Bronchial epithelial cell (primary cell): Measurements from ENCODE around the gene DYNC2LI1. TPM values are rescaled to one million over a fixed set of nuclear protein-coding genes. Genes with fewer than 3 reads are reported as not detected.

Source experiments
- DNase-seq: peaks from one replicate; pipeline ENCODE4 v3.0.0-alpha.2; 2010; ENCODE audit warnings: low read depth
- FAIRE-seq: peaks from 2 replicates; lab custom pipeline; 2011; peaks lifted over from hg19 to GRCh38; lab: Jason Lieb, UNC
- H3K27me3 ChIP-seq: 2 replicates; pipeline ENCODE4 v1.5.1; 2011; ENCODE audit warnings: low read length; ENCODE audit not compliant: control insufficient read depth, insufficient read depth
- H3K36me3 ChIP-seq: 2 replicates; pipeline ENCODE4 v1.5.1; 2011; ENCODE audit warnings: low read length; ENCODE audit not compliant: control insufficient read depth, insufficient read depth
- H3K4me3 ChIP-seq: 2 replicates; pipeline ENCODE4 v1.5.1; 2011; ENCODE audit warnings: mild to moderate bottlenecking, low read depth, low read length, control low read depth
- total RNA-seq: library from RNA; depleted of rRNA; stranded (reverse); fragments of >200 nt; gene quantifications from 2 replicates; pipeline ENCODE4 v1.2.1, GENCODE V29; 2014
- TF ChIP-seq, protein P1 (sequence below): IDR thresholded peaks from 2 replicates; pipeline ENCODE4 v1.5.1; 2011; ENCODE audit warnings: mild to moderate bottlenecking, moderate library complexity, low read length, control low read depth, inconsistent platforms; ENCODE audit not compliant: insufficient read depth, severe bottlenecking

DYNC2LI1 gene
- total RNA-seq, 1 donor from 2014 or later, result 8.2 TPM

- TF ChIP-seq, protein P1, sequence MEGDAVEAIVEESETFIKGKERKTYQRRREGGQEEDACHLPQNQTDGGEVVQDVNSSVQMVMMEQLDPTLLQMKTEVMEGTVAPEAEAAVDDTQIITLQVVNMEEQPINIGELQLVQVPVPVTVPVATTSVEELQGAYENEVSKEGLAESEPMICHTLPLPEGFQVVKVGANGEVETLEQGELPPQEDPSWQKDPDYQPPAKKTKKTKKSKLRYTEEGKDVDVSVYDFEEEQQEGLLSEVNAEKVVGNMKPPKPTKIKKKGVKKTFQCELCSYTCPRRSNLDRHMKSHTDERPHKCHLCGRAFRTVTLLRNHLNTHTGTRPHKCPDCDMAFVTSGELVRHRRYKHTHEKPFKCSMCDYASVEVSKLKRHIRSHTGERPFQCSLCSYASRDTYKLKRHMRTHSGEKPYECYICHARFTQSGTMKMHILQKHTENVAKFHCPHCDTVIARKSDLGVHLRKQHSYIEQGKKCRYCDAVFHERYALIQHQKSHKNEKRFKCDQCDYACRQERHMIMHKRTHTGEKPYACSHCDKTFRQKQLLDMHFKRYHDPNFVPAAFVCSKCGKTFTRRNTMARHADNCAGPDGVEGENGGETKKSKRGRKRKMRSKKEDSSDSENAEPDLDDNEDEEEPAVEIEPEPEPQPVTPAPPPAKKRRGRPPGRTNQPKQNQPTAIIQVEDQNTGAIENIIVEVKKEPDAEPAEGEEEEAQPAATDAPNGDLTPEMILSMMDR, result no peak
- no peak for DNase-seq
- Histone ChIP-seq H3K27me3 (peaks cover 2% of the 10 kb centered on the region), H3K4me3 (no peak within 1 kb of the TSS), H3K36me3 (no peaks in the 10 kb centered on the region)
- FAIRE-seq, result no peak
Observed at GRCh38 chr2:43838560-43839267, 64.9 kb downstream of the DYNC2LI1 start, which contains the start of the genes ABCG5 and ABCG8. ABCG5 (minus strand) TSS chr2:43838839; CDS start chr2:43838679, 160 bp downstream. ABCG8 (plus strand) TSS chr2:43838971; CDS start chr2:43839054, 83 bp downstream.

DNA sequence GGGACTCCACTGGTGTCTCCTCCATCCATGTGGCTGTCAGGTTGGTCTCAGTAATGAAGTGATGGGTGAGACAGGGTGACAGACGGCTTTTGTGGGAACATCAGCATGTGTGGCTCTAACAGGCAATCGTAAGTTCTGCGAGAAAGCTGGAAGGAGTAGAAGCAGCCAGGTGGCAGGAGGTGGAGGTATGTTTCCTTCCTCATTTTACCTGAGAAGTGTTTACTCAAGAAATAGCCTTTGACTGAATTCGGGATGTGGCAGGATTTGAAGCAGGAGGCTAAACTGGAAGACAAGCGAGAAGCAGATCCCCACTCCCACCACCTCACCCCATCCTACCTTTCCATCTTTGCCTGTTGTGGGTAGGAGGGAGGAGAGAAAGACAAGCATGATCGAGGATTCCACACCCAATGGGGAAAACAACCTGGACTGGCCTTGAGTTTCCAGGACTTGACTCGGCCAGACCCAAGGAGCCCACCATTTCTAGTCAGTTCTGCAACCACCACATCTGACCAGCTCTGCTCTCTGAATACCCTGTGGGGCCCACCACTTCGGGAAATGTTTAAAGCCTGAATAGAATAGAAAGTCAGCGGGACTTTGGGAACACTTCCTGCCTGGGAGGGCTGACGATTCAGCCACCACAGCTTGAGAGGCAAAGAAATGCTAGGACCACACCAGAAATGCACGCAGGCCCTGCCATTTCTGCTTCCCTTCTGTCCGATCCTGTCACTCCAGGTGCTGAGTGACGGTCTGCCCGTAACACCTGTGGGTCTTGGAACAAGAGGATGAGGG lies 66.1 kb downstream of the DYNC2LI1 start:
- no peak for DNase-seq
- Histone ChIP-seq H3K4me3 (no peak overlapping the region), H3K36me3 (no peaks in the 10 kb centered on the region), H3K27me3 (peaks cover 2% of the 10 kb centered on the region)
- TF ChIP-seq, protein P1, result no peak
- FAIRE-seq, result peak; percentile 7

DNA sequence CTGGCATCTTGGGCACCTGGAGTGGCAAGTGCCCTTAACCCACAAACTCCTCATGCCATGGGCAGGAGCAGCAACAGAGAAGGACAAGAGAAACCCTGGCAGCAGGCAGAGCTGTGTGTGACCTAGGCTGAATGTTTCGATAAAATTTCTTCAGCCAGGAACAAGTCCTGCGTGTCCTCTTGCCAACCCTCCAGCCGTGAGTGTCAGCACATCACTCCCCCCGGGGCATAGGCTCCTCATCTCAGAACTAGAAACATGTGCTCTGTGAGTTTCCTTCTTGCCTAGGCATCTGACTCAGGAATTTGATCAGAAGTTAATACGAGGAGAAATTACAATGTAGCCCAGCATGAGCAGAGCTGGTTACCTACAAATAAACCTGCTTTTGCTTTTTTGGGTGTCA lies 67.1 kb downstream of the DYNC2LI1 start:
- DNase-seq, result no peak
- no peak overlapping the region for H3K4me3 ChIP-seq
- peaks cover 2% of the 10 kb centered on the region for H3K27me3 ChIP-seq
- TF ChIP-seq, protein P1, result no peak
- no peaks in the 10 kb centered on the region for H3K36me3 ChIP-seq
- no peak for FAIRE-seq

DNA sequence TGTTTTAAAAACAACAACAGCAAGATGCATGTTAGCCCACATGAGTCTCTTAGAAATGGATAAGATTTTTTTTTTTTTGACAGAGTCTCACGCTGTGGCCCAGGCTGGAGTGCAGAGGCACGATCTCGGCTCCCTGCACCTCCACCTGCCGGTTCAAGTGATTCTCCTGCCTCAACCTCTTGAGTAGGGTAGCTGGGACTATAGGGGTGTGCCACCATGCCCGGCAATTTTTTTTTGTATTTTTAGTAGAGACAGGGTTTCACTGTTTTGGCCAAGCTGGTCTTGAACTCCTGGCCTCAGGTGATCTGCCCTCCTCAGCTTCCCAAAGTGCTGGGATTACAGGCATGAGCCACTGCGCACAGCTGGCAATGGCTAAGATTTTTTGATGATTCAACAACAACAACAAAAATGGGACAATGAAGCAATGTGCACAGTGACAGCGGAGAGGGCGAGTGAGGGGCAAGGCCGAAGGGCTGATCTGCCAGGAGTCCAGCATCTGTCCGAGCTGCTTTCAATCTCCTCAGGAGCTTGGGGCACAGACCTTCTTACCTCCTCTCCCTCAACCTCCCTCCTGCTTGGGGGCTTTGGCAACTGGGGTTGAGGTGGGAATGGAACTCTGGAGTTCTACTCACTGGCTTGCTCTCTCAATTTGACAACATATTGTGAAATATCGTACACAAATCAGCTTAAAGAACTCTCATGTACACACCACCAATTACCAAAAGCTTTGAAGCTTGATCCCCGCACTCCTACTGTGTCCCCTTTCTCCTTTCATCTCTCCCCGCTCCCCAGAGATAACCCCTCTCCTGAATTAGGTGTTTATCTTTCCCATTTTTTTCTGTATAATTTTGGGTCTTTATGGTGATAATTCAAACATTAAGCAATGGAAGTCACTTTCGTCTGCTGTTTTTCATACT lies 68.4 kb downstream of the DYNC2LI1 start:
- FAIRE-seq, result no peak
- TF ChIP-seq, protein P1, result no peak
- H3K4me3 ChIP-seq, result no peak overlapping the region
- no peaks in the 10 kb centered on the region for H3K36me3 ChIP-seq
- peaks cover 2% of the 10 kb centered on the region for H3K27me3 ChIP-seq
- no peak for DNase-seq

- H3K27me3 ChIP-seq, result peaks cover 2% of the 10 kb centered on the region
- TF ChIP-seq, protein P1, result no peak
- no peak overlapping the region for H3K4me3 ChIP-seq
- DNase-seq (no peak), FAIRE-seq (peak; percentile 13)
- no peaks in the 10 kb centered on the region for H3K36me3 ChIP-seq
Observed at GRCh38 chr2:43842866-43843226, 69.0 kb downstream of the DYNC2LI1 start.
